IPS-15b (cell line): ENCODE results near the gene SLC25A45.

Source experiments
- H3K27me3 ChIP-seq: one replicate; pipeline ENCODE4 v1.6.1; 2013; ENCODE audit warnings: low read length; ENCODE audit not compliant: control insufficient read depth, insufficient read depth
- H3K36me3 ChIP-seq: one replicate; pipeline ENCODE4 v1.6.1; 2013; ENCODE audit warnings: low read length; ENCODE audit not compliant: control insufficient read depth, insufficient read depth
- H3K4me1 ChIP-seq: one replicate; pipeline ENCODE4 v1.6.1; 2013; ENCODE audit warnings: mild to moderate bottlenecking, low read length; ENCODE audit not compliant: control insufficient read depth, insufficient read depth
- H3K4me3 ChIP-seq: one replicate; pipeline ENCODE4 v1.5.1; 2013; ENCODE audit warnings: low read depth, low read length
- H3K9ac ChIP-seq: one replicate; pipeline ENCODE4 v1.6.1; 2013; ENCODE audit warnings: low read depth, mild to moderate bottlenecking, low read length
- H3K9me3 ChIP-seq: one replicate; pipeline ENCODE4 v1.6.1; 2013; ENCODE audit warnings: mild to moderate bottlenecking, low read length; ENCODE audit not compliant: control insufficient read depth, insufficient read depth

Gene SLC25A45

GRCh38 chr11:65386307-65387140, 4.1 kb upstream of the SLC25A45 start, which contains the start of gene FRMD8:
Gene FRMD8 (plus strand): TSS chr11:65386637. CDS start chr11:65387037, 400 bp downstream.
- Histone ChIP-seq H3K4me3 (peak within 1 kb of the TSS; percentile 75), H3K9me3 (no peaks in the 10 kb centered on the region), H3K27me3 (no peaks in the 10 kb centered on the region), H3K36me3 (no peaks in the 10 kb centered on the region), H3K4me1 (peaks cover 6% of the 10 kb centered on the region), H3K9ac (peak within 1 kb of the TSS; percentile 81)

- H3K36me3 ChIP-seq, result no peaks in the 10 kb centered on the region
- H3K9me3 ChIP-seq, result no peaks in the 10 kb centered on the region
- no peaks in the 10 kb centered on the region for H3K27me3 ChIP-seq
- no peak overlapping the region for H3K9ac ChIP-seq
- no peak overlapping the region for H3K4me3 ChIP-seq
- peaks cover 4% of the 10 kb centered on the region for H3K4me1 ChIP-seq
Measured at GRCh38 chr11:65384301-65384889, 1.9 kb upstream of the SLC25A45 start.

GRCh38 chr11:65383778-65384177, 1.3 kb upstream of the SLC25A45 start:
- Histone ChIP-seq H3K9ac (no peak overlapping the region), H3K4me1 (peaks cover 4% of the 10 kb centered on the region), H3K27me3 (no peaks in the 10 kb centered on the region), H3K4me3 (no peak overlapping the region), H3K9me3 (no peaks in the 10 kb centered on the region), H3K36me3 (no peaks in the 10 kb centered on the region)

- Histone ChIP-seq H3K27me3 (no peaks in the 10 kb centered on the region), H3K9me3 (no peaks in the 10 kb centered on the region), H3K9ac (no peak overlapping the region), H3K4me1 (peaks cover 4% of the 10 kb centered on the region), H3K4me3 (no peak overlapping the region), H3K36me3 (no peaks in the 10 kb centered on the region)
Measured at GRCh38 chr11:65382804-65383368, 440 bp upstream of the SLC25A45 start.

- no peaks in the 10 kb centered on the region for H3K27me3 ChIP-seq
- no peaks in the 10 kb centered on the region for H3K9me3 ChIP-seq
- no peaks in the 10 kb centered on the region for H3K36me3 ChIP-seq
- no peak overlapping the region for H3K4me3 ChIP-seq
- peak overlapping the region; percentile 54 for H3K9ac ChIP-seq
- H3K4me1 ChIP-seq, result peaks cover 2% of the 10 kb centered on the region
Measured at GRCh38 chr11:65381716-65382032, 772 bp downstream of the SLC25A45 start.

- H3K27me3 ChIP-seq, result no peaks in the 10 kb centered on the region
- no peak overlapping the region for H3K4me3 ChIP-seq
- no peaks in the 10 kb centered on the region for H3K36me3 ChIP-seq
- no peak overlapping the region for H3K9ac ChIP-seq
- H3K9me3 ChIP-seq, result no peaks in the 10 kb centered on the region
- H3K4me1 ChIP-seq, result peaks cover 2% of the 10 kb centered on the region
Measured at GRCh38 chr11:65380460-65381119, 1.9 kb downstream of the SLC25A45 start.

GRCh38 chr11:65379698-65380459, 2.6 kb downstream of the SLC25A45 start:
- no peaks in the 10 kb centered on the region for H3K9me3 ChIP-seq
- H3K9ac ChIP-seq, result no peak overlapping the region
- no peak overlapping the region for H3K4me3 ChIP-seq
- H3K27me3 ChIP-seq, result no peaks in the 10 kb centered on the region
- no peaks in the 10 kb centered on the region for H3K36me3 ChIP-seq
- peaks cover 2% of the 10 kb centered on the region for H3K4me1 ChIP-seq

GRCh38 chr11:65378928-65379638, 3.4 kb downstream of the SLC25A45 start:
- no peaks in the 10 kb centered on the region for H3K27me3 ChIP-seq
- no peaks in the 10 kb centered on the region for H3K36me3 ChIP-seq
- H3K9me3 ChIP-seq, result no peaks in the 10 kb centered on the region
- no peak overlapping the region for H3K9ac ChIP-seq
- H3K4me3 ChIP-seq, result no peak overlapping the region
- peaks cover 2% of the 10 kb centered on the region for H3K4me1 ChIP-seq

- Histone ChIP-seq H3K36me3 (no peaks in the 10 kb centered on the region), H3K4me1 (peaks cover 2% of the 10 kb centered on the region), H3K9me3 (no peaks in the 10 kb centered on the region), H3K4me3 (no peak overlapping the region), H3K9ac (no peak overlapping the region), H3K27me3 (no peaks in the 10 kb centered on the region)
Measured at GRCh38 chr11:65378208-65378927, 4.1 kb downstream of the SLC25A45 start.

GRCh38 chr11:65377777-65378176, 4.7 kb downstream of the SLC25A45 start:
- H3K36me3 ChIP-seq, result no peaks in the 10 kb centered on the region
- H3K4me1 ChIP-seq, result peaks cover 2% of the 10 kb centered on the region
- no peak overlapping the region for H3K4me3 ChIP-seq
- no peaks in the 10 kb centered on the region for H3K27me3 ChIP-seq
- no peak overlapping the region for H3K9ac ChIP-seq
- H3K9me3 ChIP-seq, result no peaks in the 10 kb centered on the region
